ENCODE data around the gene KIF18B.

KIF18B gene

DNA sequence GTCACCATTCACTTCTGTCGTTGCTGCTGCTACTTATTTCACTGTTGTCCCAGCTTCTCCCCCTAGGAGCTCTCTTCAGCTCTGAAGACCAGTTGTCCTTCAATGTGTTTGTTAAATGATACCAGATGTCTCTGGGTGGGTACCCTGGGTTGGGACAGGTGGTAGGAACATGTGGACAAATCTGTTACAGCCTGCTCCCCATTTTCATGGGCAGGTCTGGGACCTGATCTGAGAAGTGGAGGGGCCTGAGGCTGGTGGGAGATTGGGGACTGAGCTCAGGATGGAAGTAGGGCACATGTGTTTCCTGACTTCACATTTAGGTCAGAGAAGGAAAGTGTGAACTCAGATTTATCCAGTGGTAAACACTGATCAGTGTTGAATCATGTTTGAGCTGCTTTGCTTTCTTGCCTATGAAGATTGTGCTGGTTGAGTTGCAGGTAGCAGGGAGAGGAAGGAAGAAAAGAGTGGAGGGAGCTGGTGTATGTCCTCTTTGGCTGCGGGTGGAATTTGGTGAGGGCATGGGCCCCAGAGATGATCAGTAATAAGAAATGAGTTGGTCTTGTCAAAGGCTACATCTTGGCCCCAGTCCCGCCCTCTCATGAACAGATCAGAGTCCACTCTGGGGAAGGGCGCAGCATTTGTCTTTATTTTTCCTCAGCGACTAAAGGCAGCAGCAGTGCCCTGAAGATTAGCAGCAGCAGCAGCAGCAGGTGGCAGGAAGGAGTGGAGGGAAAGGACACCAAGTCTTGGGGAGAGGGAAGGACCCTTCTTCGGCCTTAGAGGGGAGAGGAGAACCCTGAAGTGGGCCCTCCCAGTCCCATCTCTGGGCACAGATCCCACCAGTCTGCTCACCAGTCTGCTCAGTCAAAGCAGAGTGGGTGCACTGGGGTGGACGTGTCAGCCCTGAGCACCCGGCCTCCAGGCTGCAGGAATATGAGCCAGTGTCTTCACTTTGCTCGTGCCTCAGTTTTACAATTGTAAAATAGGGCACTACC, 42.3 kb downstream of the KIF18B start:
- no peak for DNase-seq (ENCODE audit: low read depth)

DNA sequence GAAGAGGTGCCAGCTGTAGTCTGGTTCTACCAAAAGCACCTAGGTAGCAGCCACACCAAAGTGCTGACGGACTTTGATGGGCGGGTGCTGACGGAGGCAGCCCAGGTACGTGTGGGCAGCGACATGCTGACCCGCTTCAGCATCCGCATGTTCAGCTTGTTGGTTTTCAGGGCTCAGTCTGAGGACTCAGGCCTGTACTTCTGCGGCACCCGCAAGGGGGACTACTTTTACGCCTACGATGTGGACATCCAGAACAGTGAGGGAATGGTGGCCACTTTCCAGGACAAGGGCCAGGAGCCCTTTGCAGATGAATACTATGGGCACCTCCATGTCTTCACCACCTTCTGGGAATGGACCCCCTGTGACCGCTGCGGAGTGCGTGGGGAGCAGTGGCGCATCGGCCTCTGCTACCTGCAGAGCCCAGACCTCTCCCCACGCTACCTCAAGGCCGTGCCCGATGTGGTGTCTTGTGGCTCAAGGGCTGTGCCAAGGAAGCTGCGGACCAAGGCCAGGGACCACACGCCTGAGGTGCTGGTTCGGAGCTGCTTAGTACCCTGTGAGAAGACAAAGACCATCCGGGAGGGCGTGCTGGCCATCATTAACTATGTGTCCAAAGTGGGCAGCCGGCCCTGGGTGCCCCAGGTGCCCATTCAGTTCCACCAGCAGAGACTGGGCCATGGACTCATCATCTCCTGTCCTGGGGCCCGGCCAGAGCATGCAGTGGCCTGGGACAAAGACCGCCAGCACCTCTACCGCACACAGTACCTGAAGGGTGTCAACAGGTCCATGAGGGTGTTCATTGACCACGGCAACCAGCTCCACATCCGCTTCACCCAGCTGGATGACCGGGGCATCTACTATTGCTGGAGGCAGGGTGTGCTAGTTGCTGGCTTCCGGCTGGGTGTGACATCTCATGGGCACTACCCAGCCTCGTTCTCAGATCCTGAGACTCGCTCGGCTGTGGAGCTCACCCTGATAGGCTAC, 43.3 kb downstream of the KIF18B start:
- DNase-seq (ENCODE audit: low read depth) = no peak

DNA sequence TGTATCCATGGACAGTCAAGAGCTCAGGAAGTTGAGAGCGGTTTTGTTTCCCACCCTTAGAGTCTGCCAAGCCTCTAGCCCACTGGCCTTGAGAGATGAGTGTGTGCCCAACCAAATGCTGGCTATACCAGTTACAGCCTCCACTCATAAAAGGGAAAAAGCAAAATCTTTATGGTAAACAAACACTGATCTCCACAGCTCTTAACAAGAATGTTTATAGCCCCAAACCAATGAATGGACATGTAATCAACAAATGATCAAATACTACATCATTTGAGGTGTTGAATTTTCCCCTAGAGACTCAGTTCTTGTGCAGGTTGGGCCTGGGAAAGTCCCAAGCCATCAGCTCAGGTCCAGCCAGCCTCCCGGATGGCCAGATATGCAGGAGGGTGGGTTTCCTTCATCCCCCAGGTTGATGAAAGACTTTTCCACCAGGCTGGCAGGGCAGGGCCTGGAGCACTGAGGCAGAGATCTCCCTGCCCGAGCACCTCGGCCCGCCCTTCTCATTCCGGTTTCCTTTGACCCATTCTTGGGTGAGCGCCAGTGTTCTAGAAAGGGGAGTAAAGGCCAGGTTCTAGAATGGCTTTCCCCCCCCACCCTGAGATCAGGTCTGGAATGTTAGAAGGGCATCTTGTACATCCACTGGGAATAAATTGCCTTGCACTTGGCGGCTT, 44.4 kb downstream of the KIF18B start:
- no peak for DNase-seq (ENCODE audit: low read depth)

DNA sequence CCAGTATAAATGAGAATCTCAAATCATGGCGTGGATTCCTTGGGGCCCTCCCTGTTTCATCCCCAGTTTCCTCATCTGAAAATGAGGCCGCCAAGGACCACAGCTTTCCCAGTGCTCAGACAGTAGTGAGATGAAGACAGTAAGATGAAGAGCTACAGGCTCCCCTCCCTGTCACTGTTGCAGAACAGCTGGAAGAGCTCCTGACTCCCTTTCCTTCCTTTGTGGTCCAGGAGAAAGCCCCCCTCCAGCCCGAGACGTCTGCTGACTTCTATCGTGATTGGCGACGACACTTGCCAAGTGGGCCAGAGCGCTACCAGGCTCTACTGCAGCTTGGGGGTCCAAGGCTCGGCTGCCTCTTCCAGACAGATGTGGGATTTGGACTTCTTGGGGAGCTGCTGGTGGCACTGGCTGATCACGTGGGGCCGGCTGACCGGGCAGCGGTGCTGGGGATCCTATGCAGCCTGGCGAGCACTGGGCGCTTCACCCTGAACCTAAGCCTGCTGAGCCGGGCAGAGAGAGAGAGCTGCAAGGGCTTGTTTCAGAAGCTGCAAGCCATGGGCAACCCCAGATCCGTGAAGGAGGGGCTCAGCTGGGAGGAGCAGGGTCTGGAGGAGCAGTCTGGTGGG, 45.3 kb downstream of the KIF18B start:
- DNase-seq (ENCODE audit: low read depth) = no peak

DNA sequence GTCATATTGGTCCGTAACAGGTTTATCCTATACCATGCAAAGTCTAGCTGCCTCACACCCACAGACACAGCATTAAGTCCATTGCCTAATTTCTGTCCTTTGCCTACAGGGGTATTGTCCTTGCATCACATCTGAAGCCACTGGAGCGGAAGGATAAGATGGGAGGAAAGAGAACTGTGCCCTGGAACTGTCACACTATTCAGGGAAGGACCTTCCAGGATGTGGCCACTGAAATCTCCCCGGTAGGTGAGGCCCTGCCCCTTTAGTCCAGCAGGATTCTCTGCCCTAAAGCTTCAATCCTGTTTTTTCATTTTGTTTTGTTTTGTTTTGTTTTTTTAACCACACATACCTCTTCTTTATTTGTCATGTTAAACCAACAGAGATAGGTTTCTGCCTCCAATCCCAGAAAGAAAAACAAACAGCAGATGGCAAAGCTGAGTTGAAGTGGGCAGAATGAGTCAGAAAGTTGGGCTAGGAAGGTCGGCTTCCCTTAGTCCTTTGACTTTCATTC, 46.1 kb downstream of the KIF18B start:
- peak; percentile 62 for DNase-seq (ENCODE audit: low read depth)

DNA sequence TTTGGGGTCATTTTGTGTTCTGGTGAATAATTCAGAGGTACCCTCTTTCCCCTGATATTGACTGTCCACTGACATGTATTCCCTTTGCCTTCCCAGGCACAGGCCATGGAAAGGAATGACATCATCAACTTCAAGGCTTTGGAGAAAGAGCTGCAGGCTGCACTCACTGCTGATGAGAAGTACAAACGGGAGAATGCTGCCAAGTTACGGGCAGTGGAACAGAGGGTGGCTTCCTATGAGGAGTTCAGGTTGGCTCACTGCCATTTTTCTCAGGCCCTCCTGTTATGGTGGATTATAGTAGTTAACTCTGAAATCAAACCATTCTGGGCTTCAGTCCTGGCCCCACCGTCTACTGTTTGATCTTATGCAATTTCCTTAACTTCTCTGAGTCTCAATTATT, 46.7 kb downstream of the KIF18B start:
- peak; percentile 83 for DNase-seq (ENCODE audit: low read depth)

DNA sequence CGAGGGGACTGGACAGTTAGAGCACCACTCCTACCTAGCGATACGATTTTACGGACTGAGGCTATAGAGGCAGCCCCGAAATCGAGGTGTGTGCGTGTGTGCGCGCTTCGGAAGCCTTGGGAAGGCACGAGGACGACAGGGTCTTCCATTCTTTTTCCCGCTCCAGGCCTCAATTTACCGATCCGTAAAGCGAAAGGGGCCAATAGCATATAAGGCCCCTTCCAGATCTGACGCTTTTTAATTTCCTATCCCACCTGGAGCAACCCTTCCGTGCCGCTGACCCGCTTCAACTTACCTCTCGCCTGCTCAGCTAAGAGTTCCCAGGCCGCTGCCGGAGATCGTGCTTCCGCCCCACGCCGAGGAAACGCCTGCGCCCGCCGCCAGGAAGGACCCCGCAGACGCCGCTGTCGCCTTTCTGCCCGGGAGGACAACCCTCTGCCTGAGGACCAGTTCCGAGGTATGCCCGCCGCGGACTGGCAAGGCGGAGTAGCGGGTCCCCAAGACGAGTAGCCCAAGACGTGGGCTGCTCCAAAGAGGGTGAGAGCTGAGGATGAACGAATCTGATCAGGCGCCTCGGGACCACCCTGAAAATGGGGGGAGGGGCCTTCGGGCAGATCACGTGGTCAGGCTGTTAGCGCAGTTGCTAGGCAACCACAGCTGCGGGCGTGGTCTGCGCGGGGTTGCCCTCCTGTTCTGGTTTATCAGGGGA, 48.3 kb downstream of the KIF18B start, which contains the start of gene EFTUD2:
Gene EFTUD2, minus strand, starts transcription at position 372 of the 709 bp plus-strand sequence. CDS start 4,924 bp downstream, outside the sequence.
- DNase-seq (ENCODE audit: low read depth) = peak; percentile 88

DNA sequence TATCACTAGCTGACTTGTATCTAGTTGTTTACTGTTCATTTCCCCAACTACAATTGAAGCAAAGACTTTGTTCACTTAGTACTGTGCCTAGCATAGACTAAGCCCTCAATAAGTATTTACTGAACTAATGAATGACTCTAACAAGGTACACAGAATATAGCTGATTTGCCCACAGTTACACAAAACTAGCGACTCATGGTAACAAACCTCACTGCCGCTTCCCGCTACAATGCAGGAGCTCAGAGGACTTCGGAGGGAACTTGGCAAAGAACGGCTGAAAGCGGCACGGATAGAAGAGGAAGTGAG, 48.9 kb downstream of the KIF18B start:
- DNase-seq (ENCODE audit: low read depth) = peak; percentile 49

DNA sequence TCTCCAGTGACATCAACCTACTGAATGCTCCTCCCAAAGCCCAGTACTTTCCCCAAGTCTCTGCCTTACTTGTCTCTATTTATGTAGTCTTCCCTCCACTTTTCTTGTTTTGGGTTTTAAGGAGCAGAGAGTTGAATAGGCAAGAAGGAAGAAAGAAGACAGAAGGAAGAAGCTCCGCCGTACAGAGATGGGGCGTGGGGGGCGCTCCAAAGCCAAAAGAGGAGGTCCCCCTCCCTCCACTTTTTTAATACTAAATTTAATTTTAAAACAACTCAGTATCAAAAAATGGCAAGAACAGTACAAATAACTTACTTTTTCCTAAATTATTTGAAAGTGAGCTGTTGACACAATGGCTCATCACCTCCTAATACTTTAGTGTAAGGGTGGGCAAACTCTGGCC, 52.9 kb downstream of the KIF18B start:
- no peak for DNase-seq (ENCODE audit: low read depth)

DNA sequence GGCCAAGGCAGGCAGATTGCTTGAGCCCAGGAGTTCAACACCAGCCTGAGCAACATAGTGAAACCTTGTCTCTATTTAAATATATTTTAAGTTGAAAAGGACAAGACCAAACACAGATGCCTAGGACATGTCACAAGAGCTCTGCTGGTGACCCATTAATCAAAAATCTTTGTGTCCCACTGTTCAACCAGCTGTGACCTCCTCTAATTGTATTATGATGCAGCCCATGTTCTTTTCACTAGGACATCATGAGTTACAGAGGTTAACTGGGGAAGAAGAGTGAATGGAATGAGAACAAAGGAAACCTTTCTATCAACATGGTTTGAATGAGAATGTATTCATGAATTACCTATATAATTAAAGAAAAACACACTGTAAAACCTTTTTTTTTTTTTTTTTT, 55.3 kb downstream of the KIF18B start:
- no peak for DNase-seq (ENCODE audit: low read depth)

DNA sequence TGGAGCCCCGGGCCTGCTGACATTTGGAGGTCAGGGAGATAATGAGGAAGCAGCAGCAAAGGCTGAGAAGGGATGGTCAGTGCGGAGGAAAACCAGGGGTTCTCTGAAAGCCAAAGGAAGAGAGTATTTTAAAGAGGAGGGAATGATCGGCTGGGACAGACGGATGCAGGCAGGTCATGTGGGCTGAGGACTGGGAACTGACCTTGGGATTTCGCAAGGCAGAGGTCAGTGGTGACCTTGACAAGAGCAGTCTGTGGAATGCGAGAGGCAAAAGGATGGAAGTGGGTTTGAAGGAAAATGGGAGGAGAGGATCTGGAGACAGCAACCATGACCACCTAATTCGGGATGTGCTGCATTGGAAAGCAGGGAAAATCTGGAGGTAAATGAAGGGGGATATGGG, 58.6 kb downstream of the KIF18B start:
- DNase-seq (ENCODE audit: low read depth) = no peak

DNA sequence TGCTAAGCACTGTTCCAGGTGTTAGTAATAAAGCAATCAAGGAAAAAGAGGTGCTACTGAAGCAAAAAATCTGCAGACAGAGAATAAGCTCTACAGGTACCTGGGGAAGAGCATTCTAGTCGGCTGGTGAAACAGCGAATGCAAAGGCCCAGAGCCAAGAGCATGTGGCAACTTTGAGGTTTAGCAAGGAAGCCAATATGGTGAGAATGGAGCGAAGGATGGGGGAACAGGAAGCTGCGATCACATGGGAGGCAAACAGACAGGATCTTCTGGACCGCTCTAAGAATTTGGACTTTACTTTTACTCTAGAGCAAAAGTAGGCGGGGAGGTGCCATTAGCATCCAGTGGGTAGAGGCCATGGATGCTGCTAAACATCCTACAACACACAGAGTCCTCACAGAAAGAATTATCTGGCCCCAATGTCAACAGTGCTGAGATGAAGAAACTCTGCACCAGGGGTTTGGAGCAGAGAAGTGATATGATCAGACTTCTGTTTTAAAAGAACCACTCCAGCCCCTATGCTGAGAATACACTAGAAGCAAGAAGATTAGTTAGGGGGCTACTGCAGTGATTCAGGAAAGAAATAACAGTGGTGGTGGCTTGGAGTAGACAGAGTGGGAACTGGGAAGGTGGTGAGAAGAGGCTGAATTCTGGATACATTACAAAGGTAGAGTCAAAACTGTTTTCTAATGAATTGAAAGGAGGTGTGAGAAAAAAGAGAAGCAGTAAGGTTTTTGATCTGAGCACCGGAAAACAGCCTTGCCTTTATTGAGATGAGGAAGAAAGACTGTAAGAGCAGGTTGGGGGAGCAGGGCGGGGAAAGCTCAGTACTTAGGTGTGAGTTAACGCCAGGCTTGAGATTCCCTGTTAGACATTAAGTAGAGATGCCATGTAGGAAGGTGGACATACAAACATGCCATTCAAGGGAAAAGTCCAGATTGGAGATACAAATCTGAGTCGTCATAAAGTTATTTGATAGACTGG, 59.3 kb downstream of the KIF18B start:
- no peak for DNase-seq (ENCODE audit: low read depth)

DNA sequence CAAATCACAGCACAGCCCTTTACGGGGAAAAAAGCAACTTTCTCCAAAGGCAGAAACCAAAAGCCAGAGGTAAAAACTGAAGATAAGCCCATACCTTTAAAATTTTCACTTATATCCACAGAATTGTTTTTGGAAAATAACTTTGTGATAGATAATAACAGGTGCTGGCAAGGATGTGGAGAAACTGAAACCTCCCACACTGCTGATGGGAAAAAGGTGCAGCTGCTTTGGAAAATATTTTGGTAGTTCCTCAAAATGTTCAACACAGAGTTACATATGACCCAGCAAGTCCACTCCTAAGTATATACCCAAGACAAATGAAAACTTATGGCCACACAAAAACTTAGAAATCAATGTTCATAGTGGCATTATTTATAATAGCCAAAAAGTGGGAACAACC, 60.6 kb downstream of the KIF18B start:
- DNase-seq (ENCODE audit: low read depth) = no peak

DNA sequence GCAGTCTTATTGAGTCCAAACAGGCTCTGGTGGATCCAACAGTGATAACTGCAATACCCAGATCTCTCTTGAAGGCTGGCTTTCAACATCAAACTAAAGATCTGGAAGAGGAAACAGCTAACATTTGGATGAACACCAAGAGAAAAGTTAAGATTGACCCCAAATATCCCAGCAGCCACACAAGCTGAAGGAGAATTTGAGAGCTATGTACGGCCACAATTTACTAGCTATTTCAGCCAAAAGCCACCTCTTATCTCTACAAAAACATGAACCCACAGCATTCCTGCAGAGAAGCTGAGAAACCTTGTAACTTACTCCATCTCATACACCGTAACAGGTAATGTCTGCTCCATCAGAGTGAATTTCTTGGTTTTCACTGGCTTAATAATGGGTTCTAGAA, 62.6 kb downstream of the KIF18B start:
- DNase-seq (ENCODE audit: low read depth) = no peak

DNA sequence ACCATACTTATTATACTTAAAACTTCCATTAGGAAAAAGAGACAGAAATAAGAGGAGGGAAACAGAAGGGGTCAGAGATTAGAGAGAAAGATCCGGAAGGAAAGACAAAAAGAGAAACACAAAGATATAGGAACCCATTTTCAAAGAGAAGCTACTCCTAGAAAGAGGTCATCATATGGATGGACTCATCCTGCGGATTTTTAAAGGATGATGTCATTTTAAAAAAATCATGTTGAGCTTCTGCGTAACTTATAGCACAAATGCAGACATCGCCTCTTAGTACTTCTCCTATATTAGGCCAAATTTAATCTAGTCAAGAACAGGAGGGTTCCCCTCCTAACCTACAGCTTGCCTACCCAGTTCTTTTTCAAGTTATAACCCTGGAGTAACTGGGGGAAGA, 66.4 kb downstream of the KIF18B start:
- DNase-seq (ENCODE audit: low read depth) = no peak

DNA sequence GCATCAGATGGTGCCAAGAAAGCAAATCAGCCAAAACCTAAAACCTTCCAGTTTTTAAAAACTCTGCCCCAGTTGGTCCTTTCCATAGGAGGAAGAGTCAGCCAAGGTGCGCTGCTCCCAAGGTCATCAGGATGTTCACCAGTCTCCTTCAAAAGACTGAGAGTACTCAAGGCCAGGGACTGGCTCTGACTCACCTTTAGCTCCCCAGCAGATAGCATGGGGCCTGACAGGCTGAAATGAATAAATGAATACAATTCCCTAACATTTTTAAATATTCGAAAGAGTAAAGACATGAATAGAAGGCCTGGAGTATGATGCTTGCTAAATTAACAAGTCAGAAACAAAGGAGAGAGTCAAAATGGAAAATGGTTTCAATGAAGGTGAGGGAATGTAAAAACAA, 67.5 kb downstream of the KIF18B start:
- no peak for DNase-seq (ENCODE audit: low read depth)

DNA sequence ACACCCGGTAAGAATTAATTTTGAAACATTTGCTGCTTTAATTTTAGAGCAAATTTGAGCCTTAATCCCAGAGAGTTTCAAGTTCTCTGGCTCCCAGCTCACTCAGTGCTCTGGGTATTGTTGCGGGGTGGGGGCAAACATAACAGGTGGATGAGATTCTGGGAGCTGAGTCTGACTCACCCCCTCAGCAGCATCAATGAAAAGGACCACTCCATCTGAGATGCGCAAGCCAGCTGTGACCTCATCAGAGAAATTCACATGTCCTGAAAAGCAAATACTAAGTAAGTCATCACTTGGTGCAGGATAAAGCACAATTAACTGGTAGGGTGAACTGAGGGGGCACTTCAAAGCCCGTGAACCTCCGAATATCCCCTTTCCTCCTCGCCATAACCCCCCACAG, 68.2 kb downstream of the KIF18B start:
- no peak for DNase-seq (ENCODE audit: low read depth)

DNA sequence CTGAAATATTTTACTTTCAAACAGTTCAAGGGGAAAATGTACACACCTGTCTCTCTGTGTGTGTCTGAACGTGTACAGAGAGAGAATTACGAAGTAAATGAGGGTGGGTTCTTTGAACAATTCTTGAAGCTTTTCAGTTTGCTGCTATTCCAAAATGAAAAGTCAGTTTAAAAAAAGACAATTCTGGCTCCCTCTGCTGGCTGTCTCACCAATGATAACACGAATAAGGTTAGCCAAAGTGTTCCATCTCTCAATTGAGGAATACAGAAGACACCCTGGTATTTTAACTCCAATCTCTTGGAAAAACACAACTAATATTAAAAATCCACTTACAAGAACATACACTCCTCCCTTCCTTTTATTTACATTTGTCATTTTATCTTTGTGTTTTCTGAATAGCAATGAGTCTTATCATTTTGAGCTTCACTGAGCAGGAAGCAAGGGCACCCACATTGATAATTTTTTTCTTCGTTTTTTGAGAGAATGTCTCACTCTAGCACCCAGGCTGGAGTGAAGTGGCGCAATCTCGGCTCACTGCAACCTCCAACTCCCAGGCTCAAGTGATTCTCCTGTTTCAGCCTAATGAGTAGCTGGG, 68.8 kb downstream of the KIF18B start:
- DNase-seq (ENCODE audit: low read depth) = peak; percentile 28

DNA sequence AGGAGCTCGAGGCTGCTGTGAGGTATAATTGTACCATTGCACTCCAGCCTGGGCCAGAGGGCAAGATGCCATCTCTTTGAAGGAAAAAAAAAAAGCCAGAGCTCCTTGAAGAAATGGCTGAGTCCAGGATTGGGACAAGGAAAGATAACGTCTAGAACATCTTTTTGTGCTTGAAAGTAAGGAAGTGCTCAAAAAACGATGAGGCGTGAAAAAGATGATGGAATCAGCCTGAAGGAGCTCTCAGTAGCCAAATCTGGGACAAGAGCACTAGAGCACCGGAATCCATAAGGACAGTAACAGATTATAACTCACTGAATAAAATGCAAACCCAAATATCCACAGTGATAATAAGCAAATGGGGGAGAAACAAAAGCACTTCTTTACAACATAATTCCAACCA, 70.5 kb downstream of the KIF18B start:
- no peak for DNase-seq (ENCODE audit: low read depth)

All from iris pigment epithelial cell (primary cell).